Loucy (cell line): ENCODE measurements around the gene OVOL2.

Experiments
- EZH2phosphoT487 ChIP-seq: fragments of 200-600 bp; IDR thresholded peaks from 2 replicates; pipeline ENCODE4 v1.6.1; 2018; ENCODE audit warnings: antibody characterized with exemption, mild to moderate bottlenecking, moderate library complexity, borderline replicate concordance
- TF ChIP-seq, protein P1 (sequence below): fragments of 200-600 bp; sonication (generic); conservative IDR thresholded peaks from 2 replicates; pipeline ENCODE4 v1.5.1; 2014; ENCODE audit warnings: mild to moderate bottlenecking, antibody characterized with exemption, low read length

DNA sequence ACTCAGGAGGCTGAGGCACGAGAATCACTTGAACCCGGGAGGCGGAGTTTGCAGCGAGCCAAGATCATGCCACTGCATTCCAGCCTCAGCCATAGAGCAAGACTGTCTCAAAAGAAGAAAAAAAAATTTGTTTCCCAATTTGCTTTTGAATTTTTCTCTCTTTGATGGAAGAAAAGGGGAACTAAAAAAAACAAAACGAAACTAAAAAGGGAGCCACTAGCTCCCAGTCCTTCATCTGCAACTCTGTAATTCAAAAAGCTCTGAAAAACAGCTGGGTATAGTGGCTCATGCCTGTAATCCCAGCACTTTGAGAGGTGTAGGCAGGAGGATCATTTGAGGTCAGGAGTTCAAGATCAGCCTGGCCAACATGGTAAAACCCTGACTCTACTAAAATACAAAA lies 9.5 kb downstream of the OVOL2 start:
- TF ChIP-seq, protein P1, sequence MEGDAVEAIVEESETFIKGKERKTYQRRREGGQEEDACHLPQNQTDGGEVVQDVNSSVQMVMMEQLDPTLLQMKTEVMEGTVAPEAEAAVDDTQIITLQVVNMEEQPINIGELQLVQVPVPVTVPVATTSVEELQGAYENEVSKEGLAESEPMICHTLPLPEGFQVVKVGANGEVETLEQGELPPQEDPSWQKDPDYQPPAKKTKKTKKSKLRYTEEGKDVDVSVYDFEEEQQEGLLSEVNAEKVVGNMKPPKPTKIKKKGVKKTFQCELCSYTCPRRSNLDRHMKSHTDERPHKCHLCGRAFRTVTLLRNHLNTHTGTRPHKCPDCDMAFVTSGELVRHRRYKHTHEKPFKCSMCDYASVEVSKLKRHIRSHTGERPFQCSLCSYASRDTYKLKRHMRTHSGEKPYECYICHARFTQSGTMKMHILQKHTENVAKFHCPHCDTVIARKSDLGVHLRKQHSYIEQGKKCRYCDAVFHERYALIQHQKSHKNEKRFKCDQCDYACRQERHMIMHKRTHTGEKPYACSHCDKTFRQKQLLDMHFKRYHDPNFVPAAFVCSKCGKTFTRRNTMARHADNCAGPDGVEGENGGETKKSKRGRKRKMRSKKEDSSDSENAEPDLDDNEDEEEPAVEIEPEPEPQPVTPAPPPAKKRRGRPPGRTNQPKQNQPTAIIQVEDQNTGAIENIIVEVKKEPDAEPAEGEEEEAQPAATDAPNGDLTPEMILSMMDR = no peak
- no peak for TF ChIP-seq EZH2phosphoT487
